ENCODE measurements around the gene S100A9.
A peak's percentile ranks its signal among the peaks of the same experiment; 100 is the strongest.
"Not testable (repeated sequence)": the region's sequence is repeated elsewhere in the genome, so short reads cannot be mapped to it uniquely, and the experiment has no call there.

The S100A9 gene

GRCh38 chr1:153345187-153346076 lies 12.2 kb upstream of the S100A9 start:
- no peak for DNase-seq

DNA sequence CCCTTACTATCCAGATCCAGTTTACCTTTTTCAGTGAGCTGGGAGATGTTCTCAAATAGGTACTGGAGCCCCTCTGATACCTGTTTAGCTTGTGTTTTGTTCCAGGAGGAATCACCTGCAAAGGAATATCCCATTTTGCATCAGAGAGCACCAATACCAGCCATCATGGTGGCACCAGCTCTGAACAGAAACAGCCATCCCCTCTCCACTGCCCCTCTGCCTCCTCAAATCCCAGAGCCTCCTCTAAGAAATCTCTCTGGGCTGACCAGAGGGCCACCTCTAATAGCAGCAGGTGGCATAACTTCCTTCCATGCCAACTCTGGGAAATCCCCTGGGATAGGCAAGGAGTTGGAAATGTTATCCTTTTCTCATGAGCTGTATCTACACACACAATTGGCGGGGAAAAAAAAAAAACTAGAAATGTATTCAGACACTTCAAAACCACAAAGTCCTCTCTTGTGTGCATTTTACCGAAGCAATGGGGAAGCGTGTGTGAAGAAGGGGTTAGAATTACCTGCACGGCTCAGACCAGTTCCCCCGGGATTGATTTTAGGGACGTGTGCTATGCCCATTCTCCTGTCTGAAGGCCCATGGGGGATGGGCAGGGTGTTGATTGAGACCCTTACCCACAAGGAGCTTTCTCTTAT lies 11.5 kb upstream of the S100A9 start:
- DNase-seq: no peak

- not testable (repeated sequence) for DNase-seq
Measured at GRCh38 chr1:153347049-153347448, 10.6 kb upstream of the S100A9 start.

- no peak for DNase-seq
Measured at GRCh38 chr1:153347856-153348255, 9.8 kb upstream of the S100A9 start.

DNA sequence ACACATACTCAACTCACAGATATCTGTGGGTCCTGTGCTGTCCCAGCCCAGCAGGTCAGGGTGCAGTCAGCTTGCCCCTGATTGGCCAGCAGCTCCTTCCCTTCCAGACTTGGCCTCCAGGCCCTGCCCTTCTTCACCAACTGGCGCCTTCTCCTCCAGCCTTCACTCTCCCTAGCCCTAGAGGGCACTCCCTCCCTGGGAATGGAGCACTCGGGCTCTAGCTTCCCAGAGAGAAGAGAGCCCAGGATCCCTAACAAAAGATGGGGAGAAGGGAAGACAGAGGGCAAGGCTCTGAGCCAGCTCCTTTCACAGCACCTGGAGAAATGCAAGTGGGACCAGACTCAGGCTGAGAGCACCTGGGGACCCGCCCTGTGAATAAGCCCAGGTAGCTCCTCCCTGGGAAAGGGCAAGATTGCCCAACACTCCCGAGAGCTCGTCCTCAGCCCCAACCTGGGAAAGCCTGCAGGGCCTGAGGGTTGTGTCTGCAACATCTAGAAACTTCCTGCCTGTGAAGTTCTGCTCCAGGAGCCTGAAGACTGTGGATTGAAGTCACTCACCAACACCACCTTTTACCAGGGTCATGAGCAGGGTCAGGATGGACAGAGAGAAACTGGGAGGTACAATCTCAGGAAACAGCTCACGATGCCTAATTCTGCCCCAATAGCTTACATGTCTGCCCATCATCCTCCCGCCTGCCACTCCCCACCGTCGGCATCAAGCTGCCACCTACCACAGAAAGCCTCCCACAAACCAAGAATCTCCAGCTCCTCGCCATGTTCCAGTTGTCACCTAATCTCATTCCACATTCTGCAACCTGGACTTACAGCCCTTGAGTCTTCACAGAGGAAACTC lies 8.9 kb upstream of the S100A9 start, which contains the start of gene PGLYRP4:
Gene PGLYRP4, minus strand, starts transcription at position 331 of the 852 bp plus-strand sequence. CDS start 909 bp downstream, outside the sequence.
- no peak for DNase-seq

GRCh38 chr1:153349363-153350320 lies 8.0 kb upstream of the S100A9 start:
- no peak for DNase-seq

DNA sequence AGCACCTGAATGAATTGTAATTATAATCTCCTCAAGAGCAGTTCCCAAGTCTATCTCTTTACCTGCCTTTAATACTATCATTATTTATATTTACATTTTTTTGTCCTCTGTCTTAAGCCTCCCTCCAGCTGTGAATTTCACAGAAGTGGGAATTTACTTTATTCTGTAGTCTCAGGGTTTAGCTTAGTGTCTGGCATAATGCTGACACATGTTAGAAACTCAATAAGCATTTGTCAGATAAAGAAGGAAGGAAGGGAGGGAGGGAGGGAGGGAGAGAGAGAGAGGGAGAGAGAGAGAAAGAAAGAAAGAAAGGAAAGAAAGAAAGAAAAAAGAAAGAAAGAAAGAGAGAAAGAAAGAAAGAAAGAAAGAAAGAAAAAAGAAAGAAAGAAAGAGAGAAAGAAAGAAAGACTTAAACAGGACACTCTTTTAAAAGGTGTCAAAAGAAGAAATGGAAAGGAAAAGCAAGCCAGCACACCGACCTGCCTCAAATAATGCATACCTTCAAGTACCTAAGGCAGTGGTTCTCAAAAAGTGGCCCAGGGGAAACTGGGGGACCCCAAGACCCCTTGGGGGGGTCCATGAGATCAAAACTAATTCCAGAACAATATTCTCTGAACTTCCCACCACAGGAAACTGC lies 7.2 kb upstream of the S100A9 start:
- DNase-seq: no peak

DNA sequence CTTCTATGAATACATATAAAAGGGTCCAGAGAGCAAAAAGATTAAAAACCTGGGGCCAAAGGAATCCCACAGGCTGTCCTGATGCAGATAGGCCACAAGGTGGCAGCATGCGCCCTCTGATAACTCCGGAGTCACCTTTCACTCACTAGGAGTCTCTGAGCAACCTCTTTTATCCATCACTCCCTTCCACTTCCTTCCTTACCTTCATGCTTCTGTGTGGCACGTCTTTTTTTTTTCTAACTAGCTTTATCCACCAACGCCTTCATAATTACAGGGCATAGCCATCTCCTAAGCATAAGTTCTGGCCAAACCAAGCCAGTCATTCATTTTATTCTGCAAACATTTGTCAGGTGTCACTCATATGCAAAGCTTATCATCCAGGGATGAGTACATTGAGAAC lies 5.1 kb upstream of the S100A9 start:
- peak; percentile 41 for DNase-seq

GRCh38 chr1:153353226-153353947 lies 4.3 kb upstream of the S100A9 start:
- no peak for DNase-seq

GRCh38 chr1:153354515-153355193 lies 3.0 kb upstream of the S100A9 start:
- no peak for DNase-seq

GRCh38 chr1:153355445-153356071 lies 2.1 kb upstream of the S100A9 start:
- DNase-seq: no peak

- DNase-seq: no peak
Measured at GRCh38 chr1:153356392-153357075, 1.1 kb upstream of the S100A9 start.

DNA sequence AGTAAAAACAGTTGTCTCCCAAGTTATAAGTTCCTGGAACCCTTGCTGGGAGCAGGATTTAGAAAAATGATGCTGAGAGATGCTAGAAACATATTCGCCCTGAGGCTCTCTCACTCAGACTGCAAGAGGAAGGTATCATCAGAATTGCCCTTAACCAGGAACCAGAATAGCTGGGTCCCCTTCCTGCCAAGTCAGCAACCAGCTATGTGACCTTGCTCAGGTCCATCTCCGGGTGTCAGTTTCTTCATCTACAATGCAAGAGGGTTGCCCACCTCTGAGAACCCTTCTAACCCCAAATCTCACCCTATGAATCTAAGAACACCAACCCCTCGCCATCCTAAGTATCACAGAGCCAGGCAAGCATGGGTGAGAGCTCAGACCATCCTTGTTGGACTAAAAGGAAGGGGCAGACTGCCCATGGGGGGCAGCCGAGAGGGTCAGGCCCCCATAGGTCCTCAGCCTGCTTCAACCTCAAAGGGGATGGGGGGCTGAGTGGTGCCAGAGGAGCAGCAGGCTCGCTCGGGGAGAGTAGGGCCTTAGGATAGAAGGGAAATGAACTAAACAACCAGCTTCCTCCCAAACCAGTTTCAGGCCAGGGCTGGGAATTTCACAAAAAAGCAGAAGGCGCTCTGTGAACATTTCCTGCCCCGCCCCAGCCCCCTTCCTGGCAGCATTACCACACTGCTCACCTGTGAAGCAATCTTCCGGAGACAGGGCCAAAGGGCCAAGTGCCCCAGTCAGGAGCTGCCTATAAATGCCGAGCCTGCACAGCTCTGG lies 390 bp upstream of the S100A9 start:
- DNase-seq: no peak

DNA sequence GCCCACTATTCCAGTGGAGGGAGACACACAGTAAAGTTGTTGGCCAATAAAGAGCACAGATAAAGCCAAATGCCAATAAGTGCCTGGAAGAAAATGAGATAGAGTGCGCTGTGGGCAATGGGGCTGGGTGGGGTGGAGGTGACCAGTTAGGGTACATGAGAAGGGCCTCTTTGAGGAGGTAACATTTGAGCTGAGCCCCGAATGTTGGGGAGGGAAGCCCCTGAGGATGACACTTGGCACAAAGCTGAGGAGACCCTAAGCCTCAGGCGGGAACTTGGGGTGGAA lies 979 bp downstream of the S100A9 start:
- no peak for DNase-seq

- DNase-seq: no peak
Measured at GRCh38 chr1:153359241-153359640, 1.6 kb downstream of the S100A9 start.

DNA sequence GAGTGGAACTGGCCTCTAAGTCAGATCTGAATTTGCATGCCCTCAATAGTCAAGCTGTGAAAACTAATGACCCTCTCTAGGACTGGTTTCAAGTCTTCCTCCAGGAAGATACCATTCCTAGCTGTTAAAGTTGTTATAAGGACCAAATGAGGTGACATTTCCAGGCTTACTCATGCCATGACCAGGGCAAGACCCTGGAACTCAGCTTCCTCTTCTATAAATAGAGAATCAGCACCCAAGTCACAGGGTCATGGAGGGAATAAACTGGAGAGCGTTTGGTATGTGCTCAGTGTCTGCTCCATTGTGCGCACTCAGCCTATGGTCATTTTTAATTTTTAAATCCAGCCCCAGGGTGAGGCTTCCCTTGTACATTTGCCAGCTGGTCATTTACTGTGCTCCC lies 2.5 kb downstream of the S100A9 start:
- DNase-seq: no peak

DNA sequence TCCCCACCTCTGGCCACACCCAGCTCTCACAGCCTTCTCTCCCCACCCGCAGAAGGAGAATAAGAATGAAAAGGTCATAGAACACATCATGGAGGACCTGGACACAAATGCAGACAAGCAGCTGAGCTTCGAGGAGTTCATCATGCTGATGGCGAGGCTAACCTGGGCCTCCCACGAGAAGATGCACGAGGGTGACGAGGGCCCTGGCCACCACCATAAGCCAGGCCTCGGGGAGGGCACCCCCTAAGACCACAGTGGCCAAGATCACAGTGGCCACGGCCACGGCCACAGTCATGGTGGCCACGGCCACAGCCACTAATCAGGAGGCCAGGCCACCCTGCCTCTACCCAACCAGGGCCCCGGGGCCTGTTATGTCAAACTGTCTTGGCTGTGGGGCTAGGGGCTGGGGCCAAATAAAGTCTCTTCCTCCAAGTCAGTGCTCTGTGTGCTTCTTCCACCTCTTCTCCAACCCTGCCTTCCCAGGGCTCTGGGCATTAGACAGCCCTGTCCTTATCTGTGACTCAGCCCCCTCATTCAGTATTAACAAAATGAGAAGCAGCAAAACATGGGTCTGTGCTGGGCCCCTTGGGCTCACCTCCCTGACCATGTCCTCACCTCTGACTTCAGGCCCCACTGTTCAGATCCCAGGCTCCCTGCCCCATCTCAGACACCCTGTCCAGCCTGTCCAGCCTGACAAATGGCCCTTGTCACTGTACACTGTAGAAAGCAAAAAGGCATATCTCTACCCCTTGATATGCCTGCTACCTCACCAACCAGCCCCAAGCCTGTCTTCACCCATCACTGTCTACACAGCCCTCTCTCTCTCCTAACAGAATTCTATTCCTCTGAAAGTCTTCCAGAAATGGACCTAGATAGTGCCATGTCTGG lies 3.2 kb downstream of the S100A9 start:
- DNase-seq: no peak
